HG03342 (cell line): ENCODE data around the gene ADARB2.
"Not testable (repeated sequence)": the region's sequence is repeated elsewhere in the genome, so short reads cannot be mapped to it uniquely, and the experiment has no call there.

Experiments
- ATAC-seq: cut with Tn5 transposase; IDR thresholded peaks from one replicate; pipeline ENCODE4 v1.9.1; 2021; ENCODE audit warnings: mild to moderate bottlenecking, moderate library complexity; ENCODE audit not compliant: unreplicated experiment

ADARB2 gene

DNA sequence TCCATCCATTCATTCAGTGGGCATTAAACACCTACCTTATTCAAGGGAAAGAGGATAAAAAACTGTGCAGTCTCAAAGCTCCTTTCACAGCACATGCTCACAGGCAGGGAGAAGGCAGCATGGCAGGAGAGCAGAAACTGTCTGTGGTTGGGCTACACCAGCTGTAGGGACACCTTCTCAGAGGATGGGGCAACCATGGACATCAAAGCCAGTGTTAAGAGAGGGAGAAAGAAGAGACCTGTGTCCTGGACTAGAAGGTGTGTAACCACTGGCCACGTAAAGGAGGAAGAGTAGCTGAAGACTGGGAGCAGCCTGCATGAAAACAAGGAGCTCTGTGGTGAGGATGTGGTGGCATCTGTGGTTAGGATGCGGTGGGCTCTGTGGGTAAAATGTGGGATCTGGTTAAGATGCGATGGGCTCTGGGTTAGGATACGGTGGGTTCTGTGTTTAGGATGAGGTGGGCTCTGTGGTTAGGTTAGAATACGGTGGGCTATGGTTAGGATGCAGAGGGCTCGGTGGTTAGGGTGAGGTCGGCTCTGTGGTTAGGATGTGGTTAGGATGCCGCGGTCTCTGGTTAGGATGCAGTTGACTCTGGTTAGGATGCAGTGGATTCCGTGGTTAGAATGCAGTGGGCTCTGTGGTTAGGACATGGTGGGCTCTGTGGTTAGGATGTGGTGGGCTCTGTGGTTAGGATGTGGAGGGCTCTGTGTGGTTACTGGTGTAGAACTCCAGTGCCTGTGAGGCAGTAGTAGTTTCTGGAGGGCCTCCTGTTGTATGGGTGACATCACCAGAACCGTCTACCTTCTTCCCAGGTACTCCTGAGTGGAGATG lies 483.6 kb downstream of the ADARB2 start:
- no peak for ATAC-seq

DNA sequence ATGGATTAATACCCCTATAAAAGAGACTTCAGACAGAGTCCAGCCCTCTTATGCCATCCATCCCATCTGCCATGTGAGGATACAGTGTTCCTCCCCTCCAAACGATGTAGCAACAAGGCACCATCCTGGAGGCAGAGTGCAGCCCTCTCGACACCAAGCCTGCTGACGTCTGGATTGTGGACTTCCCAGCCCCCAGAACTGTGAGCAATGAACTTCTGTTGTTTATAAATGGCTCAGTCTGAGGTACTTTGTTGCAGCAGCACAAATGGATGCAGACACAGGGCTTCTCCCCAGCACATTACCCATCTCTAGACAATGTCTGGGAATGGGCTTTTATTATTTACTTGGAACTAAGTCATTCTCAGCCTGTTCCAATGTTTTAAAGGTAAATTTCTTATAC lies 485.6 kb downstream of the ADARB2 start:
- ATAC-seq, result no peak

DNA sequence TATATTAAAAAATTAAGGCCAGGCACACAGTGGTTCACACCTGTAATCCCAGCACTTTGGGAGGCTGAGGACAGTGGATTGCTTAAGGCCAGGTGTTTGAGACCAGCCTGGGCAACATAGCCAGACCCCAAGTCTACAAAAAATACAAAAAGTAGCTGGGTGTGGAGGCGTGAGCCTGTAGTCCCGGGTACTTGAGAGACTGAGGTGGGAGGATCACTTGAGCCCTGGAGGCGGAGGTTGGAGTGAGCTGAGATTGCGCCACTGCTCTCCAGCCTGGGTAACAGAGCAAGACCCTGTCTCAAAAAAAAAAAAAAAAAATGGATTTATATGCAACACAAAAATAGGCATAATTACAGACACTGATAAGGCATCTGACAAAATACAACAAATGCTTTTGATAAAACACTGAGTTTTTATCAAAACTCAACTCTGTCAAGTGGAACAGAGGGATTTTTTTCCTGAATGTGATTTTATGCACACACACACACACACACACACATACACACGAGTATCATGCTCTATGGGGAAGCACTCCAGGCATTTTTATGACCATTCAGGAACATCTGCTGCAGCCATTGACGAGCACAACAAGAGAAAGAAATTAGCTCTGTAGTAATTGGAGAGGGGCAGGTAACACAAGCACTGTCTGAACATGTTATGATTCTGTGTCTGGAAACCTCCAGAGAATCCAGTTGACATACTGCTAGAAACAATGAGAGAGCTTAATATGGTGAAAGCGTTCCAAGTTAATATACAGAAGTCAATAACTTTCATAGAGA lies 488.0 kb downstream of the ADARB2 start:
- no peak for ATAC-seq

DNA sequence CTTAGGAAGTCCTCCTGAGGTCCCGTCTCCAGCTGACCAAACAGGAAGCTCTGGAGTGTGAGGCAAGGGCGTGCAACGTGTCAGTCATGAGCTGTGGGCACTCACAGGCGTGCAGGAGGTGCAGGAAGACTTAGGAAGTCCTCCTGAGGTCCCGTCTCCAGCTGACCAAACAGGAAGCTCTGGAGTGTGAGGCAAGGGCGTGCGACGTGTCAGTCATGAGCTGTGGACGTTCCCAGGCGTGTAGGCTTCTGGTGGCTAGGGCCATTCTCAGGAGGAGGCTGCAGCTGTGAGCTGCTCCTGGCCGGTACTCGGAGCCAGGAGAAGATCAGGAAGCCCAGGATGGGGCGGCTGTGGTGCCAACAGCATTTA lies 489.1 kb downstream of the ADARB2 start:
- ATAC-seq, result not testable (repeated sequence)

DNA sequence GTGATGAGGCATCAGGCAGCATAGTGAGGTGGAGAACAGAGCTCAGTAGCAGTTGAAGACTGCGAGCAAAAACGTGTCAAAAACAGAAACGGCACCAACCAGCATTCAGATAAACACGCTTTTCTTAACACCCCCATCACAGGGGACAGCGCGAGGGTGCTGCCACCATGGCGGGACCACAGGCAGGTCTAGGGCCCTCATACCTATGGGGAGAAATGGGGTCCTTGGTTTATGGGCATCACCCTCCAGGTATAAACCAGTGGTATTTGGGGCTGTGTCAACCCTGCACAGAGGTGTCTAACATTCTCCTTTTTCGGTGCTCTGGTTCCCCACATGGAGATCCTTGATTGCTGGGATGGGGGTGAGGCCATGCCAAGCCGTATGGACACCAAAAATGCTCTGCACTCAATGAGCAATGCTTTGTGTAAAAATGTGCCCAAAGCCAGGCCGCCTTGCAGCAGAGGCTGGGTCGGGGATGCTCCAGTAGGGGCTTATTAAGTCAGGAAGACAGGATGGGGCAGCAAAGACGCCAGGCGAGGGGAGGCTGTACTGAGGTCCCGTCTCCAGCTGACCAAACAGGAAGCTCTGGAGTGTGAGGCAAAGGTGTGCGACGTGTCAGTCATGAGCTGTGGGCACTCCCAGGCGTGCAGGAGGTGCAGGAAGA lies 489.6 kb downstream of the ADARB2 start:
- ATAC-seq, result no peak

DNA sequence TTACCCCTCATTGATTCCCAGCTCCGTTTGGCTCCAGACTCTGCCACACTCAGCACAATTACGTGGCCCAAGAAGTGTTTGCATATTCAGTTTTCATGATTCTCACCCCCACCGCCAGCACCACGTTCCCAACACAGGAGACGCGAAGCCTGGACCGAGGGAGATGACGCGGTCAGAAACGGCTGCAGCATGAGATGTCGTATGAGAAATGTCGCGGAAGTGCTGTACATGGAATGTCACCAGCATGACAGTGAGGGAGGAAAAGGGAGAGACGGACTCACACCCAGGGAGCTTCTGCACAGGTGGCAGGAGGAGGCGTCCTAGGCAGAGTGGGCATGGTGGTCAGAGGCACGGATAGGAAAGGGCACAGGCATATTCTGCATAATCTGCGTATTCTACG lies 492.8 kb downstream of the ADARB2 start:
- no peak for ATAC-seq

DNA sequence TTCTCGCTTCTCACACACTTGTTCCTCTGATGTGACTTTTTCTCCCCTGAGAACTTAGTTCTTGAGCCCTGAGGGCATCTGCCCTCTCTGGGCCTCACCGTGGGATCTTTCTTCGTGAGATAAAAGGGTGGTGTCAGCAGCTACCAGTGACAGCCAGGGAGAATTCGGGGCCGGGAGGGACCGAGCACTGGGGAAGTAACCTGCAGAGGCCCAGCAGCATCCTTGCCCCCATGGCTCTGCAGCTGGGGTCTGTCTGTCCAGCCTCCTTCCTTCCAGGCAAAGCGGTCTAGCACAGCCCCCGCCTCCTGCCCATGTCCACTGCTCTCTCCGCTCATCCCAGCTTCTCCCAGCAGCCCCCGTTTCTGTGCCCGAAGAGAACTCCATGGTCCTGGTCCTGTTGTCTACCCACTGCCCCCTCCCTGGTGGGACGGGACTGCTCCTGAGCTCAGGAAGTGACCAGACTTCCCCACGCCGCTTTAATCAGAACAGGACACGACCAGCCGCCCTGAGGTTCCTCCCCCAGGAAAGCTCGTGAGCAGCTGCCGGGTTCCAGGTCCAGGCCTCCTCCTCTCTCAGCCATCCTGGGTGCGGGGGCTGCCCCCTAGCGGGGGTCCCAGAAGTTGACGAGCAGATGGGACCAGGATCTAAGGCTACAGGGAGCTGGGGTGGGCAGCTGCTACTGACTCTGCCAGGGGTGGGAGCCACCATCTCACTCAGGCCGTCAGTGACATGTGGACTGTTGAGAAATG lies 493.7 kb downstream of the ADARB2 start:
- no peak for ATAC-seq

DNA sequence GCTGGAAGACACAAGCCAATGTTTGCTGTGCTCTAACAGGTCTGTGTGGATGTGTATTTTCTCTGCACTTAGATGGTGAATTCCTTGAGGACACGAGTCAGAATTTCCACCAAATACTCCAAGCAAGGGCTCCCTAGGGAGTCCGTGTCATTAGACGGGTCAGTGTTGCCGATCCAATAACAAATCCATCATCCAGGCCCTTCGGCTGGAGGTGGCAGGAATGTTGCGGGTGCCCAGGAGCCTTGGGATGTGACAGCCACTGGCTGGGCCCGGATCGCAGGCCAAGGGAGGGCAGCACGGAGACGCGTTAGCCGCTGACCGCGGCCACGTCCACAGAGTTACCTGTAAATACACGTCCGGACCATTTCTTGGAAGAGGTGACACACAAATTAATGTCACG lies 494.4 kb downstream of the ADARB2 start:
- ATAC-seq, result no peak

DNA sequence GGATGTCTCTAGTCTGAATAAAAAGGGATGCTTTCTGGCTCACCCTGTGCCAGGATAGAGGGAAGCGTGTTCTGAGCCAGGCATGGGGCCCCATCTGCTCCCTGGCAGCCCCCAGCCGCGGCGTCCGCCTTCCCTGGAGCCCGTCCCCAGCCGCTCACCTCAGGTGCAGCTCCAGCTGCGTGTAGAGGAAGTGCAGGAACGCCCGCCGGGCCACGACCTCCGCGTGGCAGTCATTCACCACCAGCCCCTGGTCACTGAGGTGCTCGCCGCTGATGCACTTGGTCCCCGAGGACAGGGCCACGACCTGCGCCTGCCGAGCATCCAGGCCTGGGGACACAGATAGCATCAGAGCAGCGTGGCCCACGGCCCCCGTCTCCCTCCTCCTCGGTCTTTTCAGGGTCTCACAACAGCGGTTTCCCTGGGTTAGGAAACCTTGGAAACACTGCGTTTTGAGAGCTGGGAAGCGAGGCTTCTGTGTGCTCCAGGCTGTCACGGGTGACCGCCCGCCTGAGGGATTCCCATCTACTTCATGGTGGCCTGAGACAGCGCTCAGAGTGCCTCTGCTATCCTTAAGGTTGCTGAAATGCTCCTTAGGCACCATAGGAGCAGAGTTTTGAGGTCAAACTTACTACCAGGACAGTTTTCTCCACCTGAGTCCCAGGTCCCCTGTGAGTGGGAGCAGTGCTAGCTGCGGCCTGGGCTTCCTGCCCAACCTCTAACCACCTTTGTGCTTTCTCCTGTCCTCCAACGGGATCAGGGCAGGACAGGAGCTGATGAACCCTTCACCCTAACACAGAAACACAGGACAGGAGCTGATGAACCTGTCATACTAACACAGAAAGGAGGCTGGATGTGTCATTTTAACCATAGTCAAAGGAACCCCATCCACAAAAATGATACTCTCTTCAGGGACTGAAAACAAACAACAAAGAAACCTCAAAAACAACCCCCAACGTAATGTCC lies 495.1 kb downstream of the ADARB2 start:
- no peak for ATAC-seq

DNA sequence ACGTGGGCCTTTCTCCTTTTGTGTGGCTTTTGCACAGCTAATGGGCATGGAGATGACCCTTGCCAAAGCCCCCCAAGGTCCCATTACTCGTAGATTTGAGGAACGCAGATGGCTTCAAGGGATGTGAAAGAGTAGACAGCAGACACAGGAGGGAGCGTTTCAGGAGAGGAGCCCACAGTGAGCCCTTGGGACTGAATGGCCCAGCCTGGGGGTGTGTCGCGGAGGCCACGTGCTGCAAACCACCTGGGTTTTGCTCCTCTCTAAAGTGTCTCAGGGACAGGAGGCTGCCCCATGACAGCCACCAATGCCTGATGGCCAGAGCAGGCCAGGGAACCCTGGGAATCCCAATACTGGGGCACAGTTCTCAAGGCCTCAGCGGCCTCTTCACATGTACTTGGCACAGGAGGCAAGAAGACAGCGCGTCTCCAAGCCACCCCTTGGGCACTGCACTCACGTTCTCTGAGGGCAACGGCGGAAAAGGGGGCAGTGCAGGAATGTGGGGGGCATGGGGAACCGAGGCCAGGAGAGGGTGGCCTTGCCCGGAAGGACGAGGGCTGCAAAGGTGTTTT lies 495.9 kb downstream of the ADARB2 start:
- no peak for ATAC-seq

DNA sequence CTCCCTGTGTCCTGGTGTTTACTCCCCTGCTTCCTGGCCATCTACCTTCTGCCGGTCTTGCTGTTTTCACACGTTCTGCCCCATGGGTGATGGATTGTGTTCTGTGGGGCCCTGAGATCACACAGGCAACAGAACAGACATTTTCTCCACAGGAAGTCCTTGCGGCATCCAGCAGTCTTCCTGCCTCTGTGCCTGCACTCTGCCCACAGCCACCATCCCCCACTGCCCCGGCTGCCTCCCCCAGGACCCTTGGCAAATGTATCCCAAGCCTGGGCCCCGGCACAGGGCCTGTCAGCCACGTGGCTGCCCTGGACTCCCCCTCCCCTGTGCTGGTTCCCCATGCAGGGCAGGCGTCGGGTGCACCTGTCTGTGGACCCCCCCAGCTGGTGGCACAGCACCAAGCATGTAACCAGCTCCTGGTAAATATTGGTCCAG lies 497.0 kb downstream of the ADARB2 start:
- no peak for ATAC-seq

DNA sequence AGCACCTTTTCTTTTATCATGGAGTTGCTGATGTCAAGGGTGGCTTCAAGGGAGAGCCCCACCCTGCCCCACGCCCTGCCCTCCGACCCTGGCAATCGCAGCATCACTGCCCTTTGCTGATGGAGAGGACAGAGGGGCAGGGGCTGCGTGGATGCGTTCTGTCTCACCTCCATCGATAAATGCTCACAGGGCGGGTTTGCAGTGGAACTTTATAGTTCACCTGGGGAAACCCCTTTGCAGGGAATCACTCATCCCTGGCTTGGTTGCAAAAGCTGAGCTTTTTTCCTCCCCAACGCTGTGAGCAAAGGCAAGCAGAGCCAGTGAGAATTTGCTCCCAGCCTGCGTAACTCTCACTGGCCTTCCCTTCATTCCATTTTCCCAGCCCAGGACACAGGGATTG lies 504.3 kb downstream of the ADARB2 start:
- ATAC-seq, result no peak

DNA sequence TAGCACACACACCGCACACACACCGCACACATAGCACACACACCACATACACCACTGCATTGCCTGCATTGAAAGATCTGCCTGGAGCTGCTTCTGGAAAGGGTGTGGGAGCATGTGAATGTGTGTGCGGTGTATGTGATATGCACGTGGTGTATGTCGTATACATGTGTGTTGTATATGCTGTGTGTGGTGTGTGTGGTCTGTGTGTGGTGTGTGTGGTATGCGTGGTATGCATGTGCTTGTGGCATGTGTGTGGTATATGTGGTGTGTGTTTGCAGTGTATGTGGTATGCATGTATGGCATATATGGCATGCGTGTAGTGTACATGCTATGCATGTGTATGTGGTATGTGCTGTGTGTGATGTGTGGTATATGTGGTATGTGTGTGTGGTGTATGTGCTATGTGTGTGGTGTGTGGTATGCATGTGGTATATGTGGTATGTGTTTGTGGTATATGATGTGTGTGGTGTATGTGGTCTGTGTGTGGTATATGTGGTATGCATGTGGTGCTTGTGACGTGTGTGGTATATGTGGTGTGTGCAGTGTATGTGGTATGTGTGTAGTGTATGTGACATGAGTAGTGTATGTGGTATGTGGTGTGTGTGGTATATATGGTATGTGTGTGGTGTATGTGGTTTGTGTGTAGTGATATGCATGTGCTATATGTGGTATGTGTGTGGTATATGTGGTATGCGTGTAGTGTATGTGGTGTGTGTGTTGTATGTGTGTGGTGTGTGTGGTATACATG lies 505.0 kb downstream of the ADARB2 start:
- no peak for ATAC-seq

DNA sequence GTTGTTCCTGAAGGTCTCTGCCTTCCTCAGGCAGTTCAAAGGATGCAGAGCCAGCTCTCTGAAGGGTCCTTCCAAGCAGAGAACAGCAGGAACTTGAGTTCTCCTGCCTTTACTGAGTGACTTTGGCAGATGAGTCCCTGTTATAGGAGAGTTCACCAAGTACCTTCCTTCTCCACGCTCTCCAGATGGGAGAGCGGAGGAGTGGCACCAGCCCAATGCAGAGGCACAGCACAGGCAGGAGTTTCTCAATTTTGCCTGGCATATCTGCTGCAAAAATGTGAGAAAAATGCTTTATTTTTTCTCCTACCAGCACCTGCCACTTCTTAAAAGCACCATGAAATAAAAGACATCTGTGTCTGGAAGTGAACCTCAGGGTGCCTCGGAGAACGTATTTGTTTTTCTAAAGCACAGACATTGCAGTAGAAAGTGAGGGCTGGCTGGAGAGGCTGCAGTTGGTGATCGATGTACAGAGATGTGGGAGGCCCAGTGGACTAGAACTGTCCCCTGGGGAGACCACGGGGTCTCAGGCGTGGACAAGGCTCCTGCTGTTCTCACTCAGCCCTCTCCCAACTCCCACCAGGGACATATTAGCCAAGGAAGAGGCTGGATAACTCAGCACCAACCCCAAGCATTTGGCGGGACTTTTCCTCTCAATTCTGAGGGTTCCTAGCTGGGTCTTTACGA lies 506.6 kb downstream of the ADARB2 start:
- no peak for ATAC-seq

DNA sequence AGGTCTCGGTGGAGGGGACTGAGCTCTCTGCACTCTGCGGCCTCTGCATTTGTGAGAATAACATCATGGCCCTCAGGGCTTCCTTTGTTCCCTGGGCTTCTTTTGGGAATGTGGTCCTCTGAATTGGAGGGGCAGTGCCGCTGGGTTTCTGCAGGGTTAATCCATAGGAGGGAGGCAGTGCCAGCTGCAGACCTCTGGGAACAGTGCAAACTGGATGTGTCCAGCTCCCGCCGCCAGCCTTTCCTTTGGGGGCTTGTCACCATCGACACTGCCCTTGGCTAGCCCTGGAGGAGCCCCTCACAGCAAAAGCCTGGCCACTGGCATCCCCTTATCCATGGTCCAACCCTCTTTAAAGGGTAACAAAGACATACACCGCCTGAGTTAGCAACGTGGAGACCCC lies 507.2 kb downstream of the ADARB2 start:
- no peak for ATAC-seq

DNA sequence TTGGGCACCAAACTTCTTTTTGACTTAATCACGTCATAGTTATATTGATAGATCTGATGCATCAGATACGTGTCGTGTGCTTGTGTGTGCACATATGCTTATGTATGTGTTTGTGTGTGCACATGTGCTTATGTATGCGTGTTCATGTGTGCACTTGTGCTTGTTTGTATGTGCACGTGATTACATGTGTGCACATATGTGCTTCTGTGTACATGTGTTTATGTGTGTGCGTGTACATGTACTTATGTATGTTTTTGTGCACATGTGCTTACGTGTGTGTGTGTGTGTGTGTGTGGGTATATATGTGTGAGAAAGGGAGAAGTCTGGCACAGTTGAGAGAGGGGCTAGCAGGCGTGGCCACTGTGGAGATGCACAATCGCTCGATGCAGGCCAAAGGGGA lies 507.8 kb downstream of the ADARB2 start:
- no peak for ATAC-seq

DNA sequence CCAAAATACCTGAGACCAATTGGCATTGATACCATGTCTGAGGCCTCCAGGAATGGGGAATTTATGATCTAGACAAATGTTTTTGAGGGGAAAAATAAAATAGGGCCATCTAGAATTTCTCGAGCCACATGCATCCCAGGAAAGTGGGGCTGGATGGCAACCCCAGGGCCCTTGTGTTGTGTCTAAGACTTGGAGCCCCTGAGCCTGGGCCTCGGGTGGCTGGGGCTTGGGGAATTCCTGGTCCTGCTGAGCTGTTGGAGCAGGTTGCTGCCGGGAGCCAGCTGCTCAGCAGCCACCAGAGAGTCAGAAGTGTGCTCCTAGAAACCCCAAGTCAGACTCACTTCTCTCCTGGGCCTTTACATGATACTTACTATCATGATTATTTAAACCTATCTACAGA lies 508.2 kb downstream of the ADARB2 start:
- ATAC-seq, result no peak

DNA sequence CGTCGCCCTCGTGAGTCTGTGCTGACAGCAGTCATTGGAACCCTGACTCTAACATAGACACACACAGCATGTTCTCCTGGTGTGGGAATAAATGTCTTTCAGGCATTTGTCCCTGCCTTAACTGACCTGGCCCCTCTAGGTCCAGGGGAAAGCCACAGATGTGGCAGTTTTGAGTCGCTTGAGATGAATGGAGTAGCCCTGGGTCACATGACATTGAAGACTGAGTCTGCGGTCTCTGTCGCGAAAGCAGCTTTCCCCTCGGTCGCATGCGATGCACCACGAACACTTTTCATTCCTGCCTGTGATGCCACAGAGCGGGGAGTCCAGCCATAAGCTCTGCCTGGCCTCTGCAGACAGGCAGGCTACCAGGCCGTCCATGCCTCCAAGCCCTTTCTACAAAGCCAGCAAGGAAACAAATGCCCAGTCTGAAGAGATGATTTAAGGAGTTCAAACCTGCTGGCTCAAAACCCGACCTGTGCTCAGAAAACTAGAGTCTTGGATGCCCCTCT lies 508.8 kb downstream of the ADARB2 start:
- ATAC-seq, result no peak
